Measurements from ENCODE around the gene VAT1L. TPM values are rescaled to one million over a fixed set of nuclear protein-coding genes. Genes with fewer than 3 reads are reported as not detected.

Gene VAT1L
- total RNA-seq, 1 experiment from 2014 or later: 0.10 TPM

GRCh38 chr16:77759201-77759600, 29.2 kb upstream of the VAT1L start:
- no peak overlapping the region for H3K4me2 ChIP-seq (ENCODE audit: low read length)
- TF ChIP-seq EZH2 (IDR thresholded peaks at IDR 0.05) (no peak), REST (IDR thresholded peaks at IDR 0.05; ENCODE audit: low read depth) (no peak), ZBTB33 (IDR thresholded peaks at IDR 0.05; ENCODE audit: extremely low read depth, insufficient replicate concordance, low read length) (no peak), CEBPB (IDR thresholded peaks at IDR 0.05; ENCODE audit: low read depth) (no peak), YY1 (IDR thresholded peaks at IDR 0.05; ENCODE audit: extremely low read depth, insufficient replicate concordance, low read depth, low read length) (no peak), ATF3 (IDR thresholded peaks at IDR 0.05) (no peak), MAX (IDR thresholded peaks at IDR 0.05) (no peak), EGR1 (IDR thresholded peaks at IDR 0.05; ENCODE audit: low read depth) (no peak)
- ATAC-seq (no peak), DNase-seq (ENCODE audit: low read depth, low spot score) (no peak)
- BruUV-seq (replicated peaks): no TSS peak
- H3K27ac ChIP-seq (ENCODE audit: low read depth, low read length): no peak overlapping the region
- ChIA-PET CTCF (no interaction called here), RAD21 (ENCODE audit: low non-redundant PET in 1 of 2, low total read pairs in 2 of 2, uncharacterized antibody in 2 of 2, unreplicated experiment in 2 of 2) (no interaction called here), POLR2A (no interaction called here)
- no peaks in the 10 kb centered on the region for H3K79me2 ChIP-seq (ENCODE audit: insufficient read depth, low read length)
- H3K9ac ChIP-seq (ENCODE audit: low read length): no peak overlapping the region
- H3K9me3 ChIP-seq (ENCODE audit: control insufficient read depth in 1 of 2, insufficient read depth in 1 of 2, low read depth in 1 of 2, low read length in 2 of 2): no peaks in the 10 kb centered on the region
- H3K4me3 ChIP-seq (replicated peaks in 1 of 2; ENCODE audit: low read depth in 1 of 2, low read length in 2 of 2): no peak overlapping the region
- H3K36me3 ChIP-seq (ENCODE audit: control insufficient read depth in 1 of 2, insufficient read depth in 2 of 2, low read length in 2 of 2): no peaks in the 10 kb centered on the region
- peaks cover 0 to 3% of the 10 kb centered on the region in 2 experiments; a peak in 2 of 4 replicates for H3K4me1 ChIP-seq (ENCODE audit: control insufficient read depth in 1 of 2, insufficient read depth in 2 of 2, low read length in 2 of 2)
- H4K20me1 ChIP-seq (ENCODE audit: insufficient read depth): no peaks in the 10 kb centered on the region
- intact Hi-C loops (cut with micrococcal nuclease): no loop called here
- H3K9me2 ChIP-seq (ENCODE audit: insufficient read depth): no peaks in the 10 kb centered on the region
- peaks cover 6% of the 10 kb centered on the region; the same call in 1 of the 2 replicates for H3K27me3 ChIP-seq (ENCODE audit: insufficient read depth, low read length)
- H2AFZ ChIP-seq (ENCODE audit: low read depth, low read length, poor library complexity, severe bottlenecking): no peak overlapping the region
